Measurements from ENCODE around the gene ZNF664.

DNA sequence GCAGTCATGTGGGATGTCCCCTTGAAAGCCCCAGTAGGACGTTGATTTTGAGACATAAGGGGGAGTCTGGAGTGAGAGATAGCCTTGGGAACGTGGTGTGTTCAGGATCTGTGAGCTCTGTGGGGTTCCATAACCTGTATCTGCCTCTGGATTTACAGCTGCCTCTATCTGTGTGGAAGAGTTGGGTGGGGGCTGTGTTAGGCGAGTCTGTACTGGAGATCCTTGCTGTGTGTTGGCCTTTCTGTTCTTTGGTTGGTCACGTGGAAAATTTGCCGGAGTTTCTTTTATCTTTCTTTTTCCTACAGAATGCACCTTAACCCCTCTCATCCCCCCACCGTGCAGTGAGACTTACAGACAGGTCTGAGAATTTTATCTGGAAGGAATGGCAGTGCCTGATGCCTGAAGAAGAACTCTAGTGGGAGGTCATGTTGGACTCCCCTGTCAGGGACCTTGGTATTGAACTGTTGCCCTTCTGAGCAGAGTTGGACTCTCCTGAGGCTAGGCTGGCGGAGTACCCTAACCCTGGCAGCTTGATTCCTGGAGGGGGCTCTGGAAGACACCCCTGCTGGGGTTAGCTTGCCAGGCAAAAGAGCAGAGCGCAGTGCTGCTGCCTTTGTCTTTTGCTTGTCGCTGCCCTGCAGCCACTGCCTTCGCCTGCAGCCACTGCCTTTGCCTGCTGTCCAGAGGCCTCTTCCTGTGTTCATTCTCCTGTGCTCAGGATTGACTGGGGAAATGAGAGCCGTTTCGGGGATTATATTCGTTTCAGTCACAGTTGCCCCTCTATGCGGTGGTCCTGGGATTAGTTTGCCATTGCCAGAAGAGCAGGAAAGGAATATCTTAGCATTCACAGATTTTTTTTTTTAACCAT is 34.1 kb downstream of the ZNF664 start:
- TF ChIP-seq, protein P1, sequence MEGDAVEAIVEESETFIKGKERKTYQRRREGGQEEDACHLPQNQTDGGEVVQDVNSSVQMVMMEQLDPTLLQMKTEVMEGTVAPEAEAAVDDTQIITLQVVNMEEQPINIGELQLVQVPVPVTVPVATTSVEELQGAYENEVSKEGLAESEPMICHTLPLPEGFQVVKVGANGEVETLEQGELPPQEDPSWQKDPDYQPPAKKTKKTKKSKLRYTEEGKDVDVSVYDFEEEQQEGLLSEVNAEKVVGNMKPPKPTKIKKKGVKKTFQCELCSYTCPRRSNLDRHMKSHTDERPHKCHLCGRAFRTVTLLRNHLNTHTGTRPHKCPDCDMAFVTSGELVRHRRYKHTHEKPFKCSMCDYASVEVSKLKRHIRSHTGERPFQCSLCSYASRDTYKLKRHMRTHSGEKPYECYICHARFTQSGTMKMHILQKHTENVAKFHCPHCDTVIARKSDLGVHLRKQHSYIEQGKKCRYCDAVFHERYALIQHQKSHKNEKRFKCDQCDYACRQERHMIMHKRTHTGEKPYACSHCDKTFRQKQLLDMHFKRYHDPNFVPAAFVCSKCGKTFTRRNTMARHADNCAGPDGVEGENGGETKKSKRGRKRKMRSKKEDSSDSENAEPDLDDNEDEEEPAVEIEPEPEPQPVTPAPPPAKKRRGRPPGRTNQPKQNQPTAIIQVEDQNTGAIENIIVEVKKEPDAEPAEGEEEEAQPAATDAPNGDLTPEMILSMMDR (IDR thresholded peaks at IDR 0.05) = no peak
- no peak for TF ChIP-seq EZH2 (IDR thresholded peaks at IDR 0.05; ENCODE audit: borderline replicate concordance, insufficient read depth, low read depth, low read length, poor library complexity, severe bottlenecking)
